Measurements from ENCODE around the gene THAP3.
A peak's percentile ranks its signal among the peaks of the same experiment; 100 is the strongest.
"Not testable (repeated sequence)": the region's sequence is repeated elsewhere in the genome, so short reads cannot be mapped to it uniquely, and the experiment has no call there.

The THAP3 gene

DNA sequence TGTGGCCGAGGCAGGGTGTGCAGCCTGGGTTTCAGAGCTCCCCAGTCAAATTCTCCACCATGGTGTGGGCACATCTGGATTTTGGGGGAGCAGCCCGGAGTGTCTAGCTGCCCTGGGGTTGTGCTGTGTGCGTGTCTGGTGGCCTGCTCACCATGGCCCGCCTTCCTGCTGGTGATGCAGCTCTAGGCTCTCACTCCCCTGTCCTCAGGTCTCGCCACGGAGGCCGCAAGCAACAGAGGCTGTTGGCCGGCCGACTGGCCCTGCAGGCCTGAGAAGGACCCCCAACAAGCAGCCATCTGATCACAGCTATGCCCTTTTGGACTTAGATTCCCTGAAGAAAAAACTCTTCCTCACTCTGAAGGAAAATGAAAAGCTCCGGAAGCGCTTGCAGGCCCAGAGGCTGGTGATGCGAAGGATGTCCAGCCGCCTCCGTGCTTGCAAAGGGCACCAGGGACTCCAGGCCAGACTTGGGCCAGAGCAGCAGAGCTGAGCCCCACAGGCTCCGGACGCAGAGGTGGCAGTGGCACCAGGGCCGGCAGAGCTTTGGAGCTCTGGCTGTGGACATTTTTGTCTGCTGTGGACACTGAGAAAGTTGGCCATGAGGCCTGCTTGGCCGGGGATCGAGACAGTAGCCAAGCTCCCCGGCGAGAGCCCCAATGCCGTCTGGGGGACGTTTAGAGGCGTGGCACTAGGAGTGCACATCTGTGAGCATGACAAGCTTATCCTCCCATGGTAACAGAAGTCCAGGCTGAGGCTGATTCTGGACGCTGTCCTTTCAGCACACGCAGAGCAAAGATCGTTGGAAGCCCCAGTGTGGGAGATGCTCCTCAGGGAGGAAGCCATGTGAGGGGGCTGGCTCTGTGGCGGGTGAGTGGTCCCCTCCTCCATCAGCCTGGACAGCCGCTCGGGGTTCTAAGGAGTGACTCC lies 8.2 kb downstream of the THAP3 start:
- no peak for DNase-seq (ENCODE audit: insufficient read length, low spot score)
- FAIRE-seq, result no peak
- TF ChIP-seq, protein P1, sequence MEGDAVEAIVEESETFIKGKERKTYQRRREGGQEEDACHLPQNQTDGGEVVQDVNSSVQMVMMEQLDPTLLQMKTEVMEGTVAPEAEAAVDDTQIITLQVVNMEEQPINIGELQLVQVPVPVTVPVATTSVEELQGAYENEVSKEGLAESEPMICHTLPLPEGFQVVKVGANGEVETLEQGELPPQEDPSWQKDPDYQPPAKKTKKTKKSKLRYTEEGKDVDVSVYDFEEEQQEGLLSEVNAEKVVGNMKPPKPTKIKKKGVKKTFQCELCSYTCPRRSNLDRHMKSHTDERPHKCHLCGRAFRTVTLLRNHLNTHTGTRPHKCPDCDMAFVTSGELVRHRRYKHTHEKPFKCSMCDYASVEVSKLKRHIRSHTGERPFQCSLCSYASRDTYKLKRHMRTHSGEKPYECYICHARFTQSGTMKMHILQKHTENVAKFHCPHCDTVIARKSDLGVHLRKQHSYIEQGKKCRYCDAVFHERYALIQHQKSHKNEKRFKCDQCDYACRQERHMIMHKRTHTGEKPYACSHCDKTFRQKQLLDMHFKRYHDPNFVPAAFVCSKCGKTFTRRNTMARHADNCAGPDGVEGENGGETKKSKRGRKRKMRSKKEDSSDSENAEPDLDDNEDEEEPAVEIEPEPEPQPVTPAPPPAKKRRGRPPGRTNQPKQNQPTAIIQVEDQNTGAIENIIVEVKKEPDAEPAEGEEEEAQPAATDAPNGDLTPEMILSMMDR (IDR thresholded peaks at IDR 0.05; ENCODE audit: insufficient read depth, missing control alignments), result no peak

DNA sequence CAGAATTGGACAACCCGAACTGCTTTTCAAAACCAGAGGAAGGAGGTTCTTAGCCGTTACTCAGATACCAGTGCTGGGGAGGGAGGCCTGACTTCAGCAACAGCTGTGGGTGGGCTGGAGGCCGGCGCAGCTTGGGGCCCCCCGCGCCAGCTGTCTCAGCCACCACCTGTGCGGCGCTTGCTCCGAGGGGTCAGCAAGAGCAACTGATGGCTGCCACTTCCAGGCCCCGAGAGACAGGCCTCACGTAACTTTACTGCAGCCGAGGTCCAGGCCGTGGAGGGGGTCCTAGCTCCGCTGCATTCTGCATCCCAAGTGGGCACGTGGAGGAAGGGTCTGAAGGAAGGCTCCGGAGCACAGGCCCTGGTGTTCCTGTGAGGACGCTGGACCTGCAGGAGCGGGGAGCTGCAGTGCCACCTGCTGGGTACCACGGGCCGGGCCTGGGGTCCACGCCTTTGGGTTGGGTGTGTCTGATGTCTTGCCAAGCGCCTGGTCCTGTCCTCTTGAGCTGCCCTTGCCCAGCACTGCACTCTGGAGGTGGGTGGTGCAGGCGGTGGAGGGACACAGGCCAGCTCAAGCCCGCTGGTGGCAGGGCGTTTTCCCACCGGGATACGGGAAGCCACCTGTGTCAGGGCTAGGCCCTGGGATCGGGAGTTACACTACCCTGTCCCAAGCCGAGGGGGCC lies 9.8 kb downstream of the THAP3 start:
- DNase-seq (ENCODE audit: insufficient read length, low spot score) (peak; percentile 55), FAIRE-seq (no peak)
- TF ChIP-seq, protein P1 (IDR thresholded peaks at IDR 0.05; ENCODE audit: insufficient read depth, missing control alignments), result peak; percentile 29

DNA sequence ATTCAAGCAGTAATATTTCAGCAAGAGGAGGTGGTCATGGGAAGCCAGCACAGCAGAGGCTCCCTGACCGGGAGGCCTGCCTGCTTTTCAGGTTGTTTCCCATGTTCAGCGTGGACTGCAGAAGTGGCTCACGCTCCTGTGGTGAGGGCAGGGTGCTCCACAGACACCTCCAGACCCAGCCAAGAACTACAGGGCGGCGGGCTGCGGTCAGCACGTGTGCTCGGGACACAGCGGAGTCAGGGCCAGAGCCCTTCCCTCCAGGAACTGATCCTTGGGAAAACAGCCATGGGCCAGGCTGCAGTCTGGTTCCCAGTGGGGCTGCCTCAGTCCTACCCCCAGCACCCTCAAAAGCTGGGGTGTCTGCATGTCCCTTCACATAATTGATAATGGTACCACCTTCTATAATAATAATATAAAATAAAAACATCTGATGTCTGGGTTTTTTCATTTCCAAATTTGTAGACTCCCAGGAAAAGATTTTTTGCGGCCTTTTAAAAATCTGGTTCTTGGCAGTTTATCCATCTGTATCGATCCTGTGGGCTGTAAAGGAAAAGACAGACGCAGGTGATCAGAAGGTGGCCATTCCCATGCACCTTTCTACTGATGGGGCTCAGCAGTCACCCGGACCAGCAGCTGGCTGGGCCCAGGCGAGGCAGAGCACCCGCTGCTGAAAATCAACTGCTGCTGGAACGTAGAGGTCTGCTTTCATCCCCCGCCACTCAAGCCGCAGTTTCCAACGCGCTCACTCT lies 10.7 kb downstream of the THAP3 start:
- TF ChIP-seq, protein P1 (IDR thresholded peaks at IDR 0.05; ENCODE audit: insufficient read depth, missing control alignments), result no peak
- no peak for FAIRE-seq
- no peak for DNase-seq (ENCODE audit: insufficient read length, low spot score)

DNA sequence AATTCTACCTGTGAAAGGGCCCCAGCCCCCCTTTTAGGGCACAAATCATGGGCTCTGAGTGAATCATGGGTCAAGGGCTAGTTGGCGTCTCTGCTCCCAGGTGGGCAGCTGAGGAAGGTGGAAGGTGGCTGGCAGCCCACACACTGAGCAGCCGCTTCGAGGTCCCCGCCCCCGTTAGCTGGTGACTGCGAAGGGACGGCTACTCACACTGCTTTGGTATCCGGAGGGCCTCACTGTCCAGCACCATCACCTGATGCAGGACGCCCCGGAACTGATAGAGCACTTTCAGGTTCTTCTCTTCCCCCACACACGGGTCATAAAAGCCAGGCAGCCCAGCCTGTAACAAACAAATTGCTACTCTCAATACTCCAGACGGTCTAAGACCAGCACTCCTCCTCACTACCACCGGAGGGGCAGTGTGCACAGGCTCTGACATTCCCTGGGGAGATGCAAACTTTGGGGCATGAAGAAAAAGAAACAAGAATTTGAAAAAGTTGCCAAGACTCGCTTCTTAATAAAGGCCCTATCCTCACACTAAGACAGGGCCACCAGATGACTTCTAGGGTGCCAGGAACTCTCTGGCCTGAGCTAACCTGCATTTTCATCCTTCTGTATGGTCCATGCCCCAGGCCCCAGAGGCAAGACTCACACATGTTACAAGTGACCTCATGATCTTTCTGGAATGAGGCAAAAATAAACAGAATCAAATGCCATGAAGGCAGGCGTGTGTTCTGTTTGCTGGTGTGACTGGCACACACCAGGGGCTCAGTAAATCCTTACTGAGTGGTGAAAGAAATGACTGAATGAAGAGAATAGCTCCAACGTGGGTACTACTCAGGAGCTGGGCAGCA lies 11.5 kb downstream of the THAP3 start:
- FAIRE-seq, result no peak
- TF ChIP-seq, protein P1 (IDR thresholded peaks at IDR 0.05; ENCODE audit: insufficient read depth, missing control alignments), result no peak
- DNase-seq (ENCODE audit: insufficient read length, low spot score), result no peak

DNA sequence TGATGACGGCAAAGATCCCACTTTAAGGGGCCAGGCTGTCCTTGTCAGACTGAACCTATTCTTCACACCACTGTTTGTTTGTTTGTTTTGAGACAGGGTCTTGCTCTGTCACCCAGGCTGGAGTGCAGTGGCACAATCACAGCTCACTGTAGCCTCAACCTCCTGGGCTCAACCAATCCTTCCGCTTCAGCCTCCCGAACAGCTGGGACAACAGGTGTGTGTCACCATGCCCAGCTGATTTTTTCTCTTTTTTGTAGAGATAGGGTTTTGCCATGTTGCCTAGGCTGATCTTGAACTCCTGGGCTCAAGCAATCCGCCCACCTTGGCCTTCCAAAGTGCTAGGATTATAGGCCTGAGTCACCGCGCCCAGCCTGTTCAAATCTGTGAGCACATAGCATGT lies 12.1 kb downstream of the THAP3 start:
- not testable (repeated sequence) for FAIRE-seq

DNA sequence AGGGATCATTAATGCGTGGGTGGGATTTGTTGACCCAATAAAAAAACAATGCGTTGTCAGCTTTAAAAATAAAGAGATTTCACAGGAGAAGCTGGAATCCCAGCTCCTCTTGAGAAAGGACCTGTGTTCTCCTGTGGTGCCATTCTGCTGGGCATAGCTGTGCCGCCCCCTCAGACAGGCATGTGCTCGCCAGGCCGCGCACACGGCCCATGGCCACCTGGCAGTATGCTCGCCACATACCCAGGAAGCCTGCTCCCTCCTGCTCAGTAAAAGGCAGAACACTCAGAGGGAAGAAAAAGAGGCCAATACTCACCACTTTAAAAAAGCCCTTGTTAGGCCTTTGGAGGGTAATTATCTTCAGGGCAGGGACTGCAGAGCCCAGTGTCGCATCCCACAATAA lies 13.1 kb downstream of the THAP3 start:
- FAIRE-seq, result no peak
- DNase-seq (ENCODE audit: insufficient read length, low spot score), result no peak
- TF ChIP-seq, protein P1 (IDR thresholded peaks at IDR 0.05; ENCODE audit: insufficient read depth, missing control alignments), result no peak

More for the DNA sequence above, 12.1 kb downstream of the THAP3 start:
- not testable (repeated sequence) for DNase-seq (ENCODE audit: insufficient read length, low spot score)
